ENCODE results near the gene SPOCK1. TPM values are rescaled to one million over a fixed set of nuclear protein-coding genes. Genes with fewer than 3 reads are reported as not detected.

Gene SPOCK1
- total RNA-seq, 2 experiments from 2014 or later = 0.16 to 0.38 TPM

- H3K9me3 Mint-ChIP-seq (ENCODE audit: low read depth) = no peaks in the 10 kb centered on the region
- no peak overlapping the region for H3K27ac Mint-ChIP-seq
- no peaks in the 10 kb centered on the region for H3K4me1 Mint-ChIP-seq
- no peaks in the 10 kb centered on the region for H3K36me3 Mint-ChIP-seq
- no peak for DNase-seq
- H3K27me3 Mint-ChIP-seq = peaks cover 2% of the 10 kb centered on the region
- no peak overlapping the region for H3K4me3 Mint-ChIP-seq
- ATAC-seq = no peak
- CTCF ChIA-PET = no interaction called here
Measured at GRCh38 chr5:137148655-137149054, 350.5 kb downstream of the SPOCK1 start.

GRCh38 chr5:137148159-137148558 is 351.0 kb downstream of the SPOCK1 start:
- CTCF ChIA-PET = no interaction called here
- peaks cover 2% of the 10 kb centered on the region for H3K27me3 Mint-ChIP-seq

GRCh38 chr5:137147346-137147745 is 351.8 kb downstream of the SPOCK1 start:
- no peaks in the 10 kb centered on the region for H3K36me3 Mint-ChIP-seq
- H3K27me3 Mint-ChIP-seq = peaks cover 2% of the 10 kb centered on the region
- no peak for DNase-seq
- no peak overlapping the region for H3K4me3 Mint-ChIP-seq
- CTCF ChIA-PET = no interaction called here
- no peaks in the 10 kb centered on the region for H3K4me1 Mint-ChIP-seq
- no peaks in the 10 kb centered on the region for H3K9me3 Mint-ChIP-seq (ENCODE audit: low read depth)
- no peak for ATAC-seq
- H3K27ac Mint-ChIP-seq = no peak overlapping the region

More at GRCh38 chr5:137148159-137148558, 351.0 kb downstream of the SPOCK1 start:
- no peak for ATAC-seq
- Mint-ChIP-seq H3K36me3 (no peaks in the 10 kb centered on the region), H3K27ac (no peak overlapping the region), H3K9me3 (ENCODE audit: low read depth) (no peaks in the 10 kb centered on the region), H3K4me1 (no peaks in the 10 kb centered on the region), H3K4me3 (no peak overlapping the region)
- DNase-seq = no peak

- DNase-seq (no peak), ATAC-seq (no peak)
- Mint-ChIP-seq H3K27ac (no peak overlapping the region), H3K4me3 (no peak overlapping the region), H3K4me1 (no peaks in the 10 kb centered on the region), H3K27me3 (peaks cover 2% of the 10 kb centered on the region), H3K36me3 (no peaks in the 10 kb centered on the region), H3K9me3 (ENCODE audit: low read depth) (no peaks in the 10 kb centered on the region)
- CTCF ChIA-PET = no interaction called here
Measured at GRCh38 chr5:137146402-137146890, 352.7 kb downstream of the SPOCK1 start.

- H3K27me3 Mint-ChIP-seq = peaks cover 2% of the 10 kb centered on the region
- no peak overlapping the region for H3K4me3 Mint-ChIP-seq
- DNase-seq = no peak
- no peaks in the 10 kb centered on the region for H3K4me1 Mint-ChIP-seq
- ATAC-seq = no peak
- no peaks in the 10 kb centered on the region for H3K9me3 Mint-ChIP-seq (ENCODE audit: low read depth)
- no peaks in the 10 kb centered on the region for H3K36me3 Mint-ChIP-seq
- no peak overlapping the region for H3K27ac Mint-ChIP-seq
- CTCF ChIA-PET = no interaction called here
Measured at GRCh38 chr5:137145721-137146120, 353.4 kb downstream of the SPOCK1 start.

GRCh38 chr5:137144656-137145055 is 354.5 kb downstream of the SPOCK1 start:
- CTCF ChIA-PET = no interaction called here
- Mint-ChIP-seq H3K36me3 (no peaks in the 10 kb centered on the region), H3K4me1 (no peaks in the 10 kb centered on the region), H3K27me3 (peaks cover 2% of the 10 kb centered on the region), H3K27ac (no peak overlapping the region), H3K9me3 (ENCODE audit: low read depth) (no peaks in the 10 kb centered on the region), H3K4me3 (no peak overlapping the region)
- no peak for ATAC-seq
- DNase-seq = no peak

- H3K4me3 Mint-ChIP-seq = no peak overlapping the region
- peaks cover 2% of the 10 kb centered on the region for H3K27me3 Mint-ChIP-seq
- no peak overlapping the region for H3K27ac Mint-ChIP-seq
- H3K4me1 Mint-ChIP-seq = no peaks in the 10 kb centered on the region
- H3K36me3 Mint-ChIP-seq = no peaks in the 10 kb centered on the region
- H3K9me3 Mint-ChIP-seq (ENCODE audit: low read depth) = no peaks in the 10 kb centered on the region
- CTCF ChIA-PET = no interaction called here
- no peak for DNase-seq
- no peak for ATAC-seq
Measured at GRCh38 chr5:137142764-137143605, 356.1 kb downstream of the SPOCK1 start.

GRCh38 chr5:137142346-137142745 is 356.8 kb downstream of the SPOCK1 start:
- no peak for ATAC-seq
- H3K36me3 Mint-ChIP-seq = no peaks in the 10 kb centered on the region
- H3K27ac Mint-ChIP-seq = no peak overlapping the region
- H3K9me3 Mint-ChIP-seq (ENCODE audit: low read depth) = no peaks in the 10 kb centered on the region
- H3K4me1 Mint-ChIP-seq = no peaks in the 10 kb centered on the region
- no peak for DNase-seq
- CTCF ChIA-PET = no interaction called here
- H3K4me3 Mint-ChIP-seq = no peak overlapping the region
- peaks cover 2% of the 10 kb centered on the region for H3K27me3 Mint-ChIP-seq

GRCh38 chr5:137141779-137142178 is 357.3 kb downstream of the SPOCK1 start:
- Mint-ChIP-seq H3K9me3 (ENCODE audit: low read depth) (no peaks in the 10 kb centered on the region), H3K36me3 (no peaks in the 10 kb centered on the region), H3K4me3 (no peak overlapping the region), H3K4me1 (no peaks in the 10 kb centered on the region), H3K27me3 (peaks cover 2% of the 10 kb centered on the region), H3K27ac (no peak overlapping the region)
- ATAC-seq (no peak), DNase-seq (no peak)
- CTCF ChIA-PET = no interaction called here

- no peaks in the 10 kb centered on the region for H3K4me1 Mint-ChIP-seq
- H3K27ac Mint-ChIP-seq = no peak overlapping the region
- no peak for DNase-seq
- no peak overlapping the region for H3K4me3 Mint-ChIP-seq
- CTCF ChIA-PET = no interaction called here
- H3K27me3 Mint-ChIP-seq = peaks cover 5% of the 10 kb centered on the region
- H3K9me3 Mint-ChIP-seq (ENCODE audit: low read depth) = no peaks in the 10 kb centered on the region
- H3K36me3 Mint-ChIP-seq = no peaks in the 10 kb centered on the region
- ATAC-seq = no peak
Measured at GRCh38 chr5:137136991-137137632, 362.0 kb downstream of the SPOCK1 start.

- H3K9me3 Mint-ChIP-seq (ENCODE audit: low read depth) = no peaks in the 10 kb centered on the region
- H3K4me3 Mint-ChIP-seq = no peak overlapping the region
- H3K27ac Mint-ChIP-seq = no peak overlapping the region
- no peak for ATAC-seq
- no peak for DNase-seq
- H3K36me3 Mint-ChIP-seq = no peaks in the 10 kb centered on the region
- peaks cover 5% of the 10 kb centered on the region for H3K27me3 Mint-ChIP-seq
- no peaks in the 10 kb centered on the region for H3K4me1 Mint-ChIP-seq
- CTCF ChIA-PET = no interaction called here
Measured at GRCh38 chr5:137134920-137135532, 364.1 kb downstream of the SPOCK1 start.

- no peak overlapping the region for H3K4me3 Mint-ChIP-seq
- H3K27ac Mint-ChIP-seq = no peak overlapping the region
- H3K27me3 Mint-ChIP-seq = peaks cover 3% of the 10 kb centered on the region
- H3K36me3 Mint-ChIP-seq = no peaks in the 10 kb centered on the region
- H3K4me1 Mint-ChIP-seq = no peaks in the 10 kb centered on the region
- DNase-seq = no peak
- CTCF ChIA-PET = no interaction called here
- no peak for ATAC-seq
- H3K9me3 Mint-ChIP-seq (ENCODE audit: low read depth) = no peaks in the 10 kb centered on the region
Measured at GRCh38 chr5:137129886-137130680, 369.0 kb downstream of the SPOCK1 start.

GRCh38 chr5:137128012-137128411 is 371.1 kb downstream of the SPOCK1 start:
- CTCF ChIA-PET = no interaction called here
- Mint-ChIP-seq H3K27ac (no peak overlapping the region), H3K36me3 (no peaks in the 10 kb centered on the region), H3K4me1 (no peaks in the 10 kb centered on the region), H3K9me3 (ENCODE audit: low read depth) (no peaks in the 10 kb centered on the region), H3K27me3 (no peaks in the 10 kb centered on the region), H3K4me3 (no peak overlapping the region)
- DNase-seq = no peak
- ATAC-seq = no peak

Measured in activated CD8-positive, alpha-beta memory T cell treated with anti-CD3 and anti-CD28 coated beads, Interleukin-2, amount 10 ng/mL, durations not matched to agents 7 days and 5 days (primary cell).